ENCODE data around the gene MRPL44. TPM values are rescaled to one million over a fixed set of nuclear protein-coding genes. Genes with fewer than 3 reads are reported as not detected.

The MRPL44 gene
- polyA plus RNA-seq, 4 donors: 27.7 to 33.9 (median 29.9) TPM

DNA sequence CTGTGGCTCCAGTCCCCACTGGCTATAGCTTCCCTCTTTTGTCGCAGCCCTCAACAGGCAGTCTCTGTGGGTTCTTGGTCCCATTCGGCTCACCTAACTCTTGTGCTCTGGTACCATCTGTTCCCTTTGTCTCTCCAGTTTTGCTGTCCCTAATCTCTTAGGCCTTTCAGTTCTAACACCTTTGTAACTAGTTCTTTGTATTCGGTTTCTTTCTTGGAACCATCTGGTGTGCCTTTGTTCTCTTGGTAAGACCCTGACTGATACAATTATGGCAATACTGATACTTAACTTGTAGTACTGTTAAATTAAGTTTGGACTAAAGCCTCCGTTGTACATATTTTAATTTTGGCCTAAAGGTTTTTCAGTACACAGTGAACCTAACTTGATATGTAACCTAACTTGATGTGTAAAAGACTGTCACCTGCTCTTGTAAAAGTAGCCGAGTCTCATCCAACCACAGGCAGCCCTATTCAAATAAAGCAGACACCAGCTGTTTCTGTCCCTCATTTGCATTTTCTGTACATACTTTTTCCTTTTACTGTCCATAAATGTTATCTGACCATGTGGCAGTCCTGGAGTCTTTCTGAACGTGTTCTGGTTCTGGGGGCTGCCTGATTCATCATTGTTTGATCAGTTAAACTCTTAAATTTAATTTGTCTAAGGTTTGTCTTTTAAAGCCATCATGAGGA is 4.8 kb upstream of the MRPL44 start:
- Histone ChIP-seq H3K9me3 (ENCODE audit: control insufficient read depth in 2 of 2, insufficient read depth in 1 of 2, low read depth in 1 of 2, low read length in 1 of 2) (no peaks in the 10 kb centered on the region), H3K27me3 (ENCODE audit: control insufficient read depth in 3 of 3, insufficient read depth in 3 of 3, low read length in 3 of 3) (no peaks in the 10 kb centered on the region), H3K36me3 (ENCODE audit: control insufficient read depth in 3 of 3, insufficient read depth in 2 of 3, low read depth in 1 of 3, low read length in 3 of 3) (no peaks in the 10 kb centered on the region), H3K4me1 (ENCODE audit: control insufficient read depth in 3 of 3, insufficient read depth in 2 of 3, low read depth in 1 of 3, low read length in 2 of 3) (peaks cover 0 to 9% (median 4%) of the 10 kb centered on the region in 3 donors), H3K4me3 (ENCODE audit: low read depth in 1 of 3, low read length in 3 of 3) (no peak overlapping the region), H3K27ac (ENCODE audit: low read depth in 1 of 3, low read length in 2 of 3) (peak overlapping the region in 2 of 3 donors; percentile 15 to 63)
- FAIRE-seq (no peak), DNase-seq (no peak)
- 75 to 81% (median 79%) methylated on average over 6 of the region's 6 CpGs for WGBS, 3 donors

DNA sequence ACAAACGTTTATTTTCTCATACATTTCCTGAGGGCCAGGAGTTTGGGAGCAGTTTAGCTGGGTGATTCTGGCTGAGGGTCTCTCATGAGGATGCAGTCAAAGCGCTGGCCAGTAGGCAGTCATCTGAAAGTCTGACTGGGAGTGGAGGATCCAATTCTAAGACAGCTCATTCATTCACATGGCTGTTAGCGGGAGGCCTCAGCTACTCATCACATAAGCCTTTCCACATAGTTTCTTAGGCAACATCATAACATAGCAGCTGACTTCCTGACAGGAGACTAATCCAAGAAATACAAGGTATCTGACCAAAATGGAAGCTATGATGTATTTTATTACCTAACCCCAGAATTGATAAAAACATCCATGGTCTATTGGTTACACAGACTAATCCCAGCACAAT is 2.9 kb upstream of the MRPL44 start:
- Histone ChIP-seq H3K27ac (ENCODE audit: low read depth in 1 of 3, low read length in 2 of 3) (no peak overlapping the region), H3K36me3 (ENCODE audit: control insufficient read depth in 3 of 3, insufficient read depth in 2 of 3, low read depth in 1 of 3, low read length in 3 of 3) (no peaks in the 10 kb centered on the region), H3K9me3 (ENCODE audit: control insufficient read depth in 2 of 2, insufficient read depth in 1 of 2, low read depth in 1 of 2, low read length in 1 of 2) (no peaks in the 10 kb centered on the region), H3K27me3 (ENCODE audit: control insufficient read depth in 3 of 3, insufficient read depth in 3 of 3, low read length in 3 of 3) (no peaks in the 10 kb centered on the region), H3K4me1 (ENCODE audit: control insufficient read depth in 3 of 3, insufficient read depth in 2 of 3, low read depth in 1 of 3, low read length in 2 of 3) (peaks cover 0 to 9% (median 6%) of the 10 kb centered on the region in 3 donors), H3K4me3 (ENCODE audit: low read depth in 1 of 3, low read length in 3 of 3) (no peak overlapping the region)
- FAIRE-seq (no peak), DNase-seq (no peak)
- WGBS, 3 donors: 79 to 89% (median 80%) methylated on average over 3 of the region's 3 CpGs

DNA sequence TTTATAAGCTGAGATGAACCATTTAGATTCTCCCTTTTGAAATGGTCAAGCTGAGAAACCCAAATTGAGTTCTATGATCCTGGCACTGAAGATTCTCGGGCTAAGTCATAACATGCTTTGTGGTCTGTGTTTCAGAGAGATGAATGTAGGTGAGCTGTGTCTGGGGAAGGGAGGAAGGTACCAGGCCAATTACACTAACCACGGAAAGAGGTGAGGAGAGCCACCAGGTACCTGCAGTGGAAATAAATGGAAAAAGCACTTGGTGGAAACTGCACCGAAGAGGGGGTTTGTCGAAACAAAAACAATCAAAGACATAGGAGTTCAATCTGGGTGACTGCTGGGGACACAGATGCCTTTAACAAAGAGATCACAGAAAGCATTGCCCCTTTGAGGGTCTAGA is 963 bp upstream of the MRPL44 start:
- Histone ChIP-seq H3K4me1 (ENCODE audit: control insufficient read depth in 3 of 3, insufficient read depth in 2 of 3, low read depth in 1 of 3, low read length in 2 of 3) (peaks cover 0 to 12% (median 7%) of the 10 kb centered on the region in 3 donors), H3K27me3 (ENCODE audit: control insufficient read depth in 3 of 3, insufficient read depth in 3 of 3, low read length in 3 of 3) (no peaks in the 10 kb centered on the region), H3K27ac (ENCODE audit: low read depth in 1 of 3, low read length in 2 of 3) (peak overlapping the region in 1 of 3 donors; percentile 63), H3K36me3 (ENCODE audit: control insufficient read depth in 3 of 3, insufficient read depth in 2 of 3, low read depth in 1 of 3, low read length in 3 of 3) (peaks cover 0 to 6% (median 2%) of the 10 kb centered on the region in 3 donors), H3K4me3 (ENCODE audit: low read depth in 1 of 3, low read length in 3 of 3) (no peak overlapping the region), H3K9me3 (ENCODE audit: control insufficient read depth in 2 of 2, insufficient read depth in 1 of 2, low read depth in 1 of 2, low read length in 1 of 2) (no peaks in the 10 kb centered on the region)
- 81 to 90% (median 81%) methylated on average over 4 of the region's 4 CpGs for WGBS, 3 donors
- no peak for FAIRE-seq
- DNase-seq: no peak

DNA sequence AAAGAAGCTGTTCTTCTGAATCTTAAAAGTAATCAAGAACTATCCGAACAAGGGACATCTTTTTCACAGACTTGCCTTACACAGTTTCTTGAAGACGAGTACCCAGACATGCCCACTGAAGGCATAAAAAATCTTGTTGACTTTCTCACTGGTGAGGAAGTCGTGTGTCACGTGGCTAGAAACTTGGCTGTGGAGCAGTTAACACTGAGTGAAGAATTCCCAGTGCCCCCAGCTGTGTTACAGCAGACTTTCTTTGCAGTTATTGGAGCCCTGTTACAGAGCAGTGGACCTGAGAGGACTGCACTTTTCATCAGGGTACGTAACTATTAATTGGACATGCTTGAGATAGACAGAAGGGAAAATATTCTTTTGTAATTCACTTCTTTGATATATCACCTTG is 2.4 kb downstream of the MRPL44 start:
- Histone ChIP-seq H3K27me3 (ENCODE audit: control insufficient read depth in 3 of 3, insufficient read depth in 3 of 3, low read length in 3 of 3) (no peaks in the 10 kb centered on the region), H3K36me3 (ENCODE audit: control insufficient read depth in 3 of 3, insufficient read depth in 2 of 3, low read depth in 1 of 3, low read length in 3 of 3) (peaks cover 0 to 13% (median 8%) of the 10 kb centered on the region in 3 donors), H3K4me1 (ENCODE audit: control insufficient read depth in 3 of 3, insufficient read depth in 2 of 3, low read depth in 1 of 3, low read length in 2 of 3) (peaks cover 0 to 8% (median 8%) of the 10 kb centered on the region in 3 donors), H3K27ac (ENCODE audit: low read depth in 1 of 3, low read length in 2 of 3) (no peak overlapping the region), H3K4me3 (ENCODE audit: low read depth in 1 of 3, low read length in 3 of 3) (no peak overlapping the region), H3K9me3 (ENCODE audit: control insufficient read depth in 2 of 2, insufficient read depth in 1 of 2, low read depth in 1 of 2, low read length in 1 of 2) (no peaks in the 10 kb centered on the region)
- DNase-seq (no peak), FAIRE-seq (no peak)
- 41 to 57% (median 55%) methylated on average over 5 of the region's 5 CpGs for WGBS, 3 donors

DNA sequence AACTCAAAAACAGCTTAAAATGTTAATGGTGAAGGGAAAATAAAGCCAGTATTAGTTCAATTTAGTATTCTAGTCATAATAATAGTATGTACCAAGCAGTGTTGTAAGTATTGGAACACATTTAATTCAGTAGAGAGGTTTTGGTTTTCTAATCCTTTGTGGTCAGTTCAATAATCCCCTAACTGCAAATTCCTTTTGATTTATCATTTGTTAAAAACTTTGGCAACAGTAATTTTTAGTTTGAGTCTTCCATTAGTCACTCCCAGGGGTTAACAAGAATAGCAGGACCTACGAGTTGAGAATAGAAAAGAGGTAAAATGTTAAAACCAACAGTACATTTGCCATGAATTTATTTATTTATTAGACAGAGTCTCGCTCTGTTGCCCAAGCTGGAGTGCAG is 10.7 kb downstream of the MRPL44 start:
- no peak overlapping the region for H3K27ac ChIP-seq (ENCODE audit: low read depth in 1 of 3, low read length in 2 of 3)
- H3K27me3 ChIP-seq (ENCODE audit: control insufficient read depth in 3 of 3, insufficient read depth in 3 of 3, low read length in 3 of 3): no peaks in the 10 kb centered on the region
- H3K9me3 ChIP-seq (ENCODE audit: control insufficient read depth in 2 of 2, insufficient read depth in 1 of 2, low read depth in 1 of 2, low read length in 1 of 2): no peaks in the 10 kb centered on the region
- H3K4me1 ChIP-seq (ENCODE audit: control insufficient read depth in 3 of 3, insufficient read depth in 2 of 3, low read depth in 1 of 3, low read length in 2 of 3): no peaks in the 10 kb centered on the region
- H3K36me3 ChIP-seq (ENCODE audit: control insufficient read depth in 3 of 3, insufficient read depth in 2 of 3, low read depth in 1 of 3, low read length in 3 of 3): peaks cover 2 to 17% (median 4%) of the 10 kb centered on the region in 3 donors
- no peak for FAIRE-seq
- no peak overlapping the region for H3K4me3 ChIP-seq (ENCODE audit: low read depth in 1 of 3, low read length in 3 of 3)
- DNase-seq: no peak
- 76 to 85% (median 79%) methylated on average over 2 of the region's 2 CpGs for WGBS, 3 donors

DNA sequence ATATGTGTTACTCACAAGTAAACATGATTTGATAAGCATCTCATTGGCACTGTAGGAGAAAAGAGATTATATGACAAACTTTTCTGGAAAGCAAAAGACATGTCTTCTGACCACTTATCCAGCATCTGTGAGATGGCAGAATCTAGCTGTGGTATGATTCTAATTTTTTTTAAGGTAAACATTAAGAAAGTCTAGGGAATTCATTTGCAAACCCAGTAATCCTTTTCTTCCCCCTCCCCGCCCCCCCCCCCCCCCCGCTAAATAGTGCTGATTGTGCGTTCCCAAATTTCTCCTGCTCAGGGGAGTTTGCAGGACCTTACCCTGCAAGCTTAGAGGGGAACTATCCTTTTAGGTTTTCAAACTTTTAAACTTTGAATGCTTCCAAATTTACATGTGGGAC is 12.1 kb downstream of the MRPL44 start:
- H3K36me3 ChIP-seq (ENCODE audit: control insufficient read depth in 3 of 3, insufficient read depth in 2 of 3, low read depth in 1 of 3, low read length in 3 of 3): peaks cover 2 to 14% (median 3%) of the 10 kb centered on the region in 3 donors
- DNase-seq: no peak
- no peaks in the 10 kb centered on the region for H3K4me1 ChIP-seq (ENCODE audit: control insufficient read depth in 3 of 3, insufficient read depth in 2 of 3, low read depth in 1 of 3, low read length in 2 of 3)
- H3K4me3 ChIP-seq (ENCODE audit: low read depth in 1 of 3, low read length in 3 of 3): no peak overlapping the region
- no peaks in the 10 kb centered on the region for H3K9me3 ChIP-seq (ENCODE audit: control insufficient read depth in 2 of 2, insufficient read depth in 1 of 2, low read depth in 1 of 2, low read length in 1 of 2)
- H3K27ac ChIP-seq (ENCODE audit: low read depth in 1 of 3, low read length in 2 of 3): no peak overlapping the region
- no peak for FAIRE-seq
- no peaks in the 10 kb centered on the region for H3K27me3 ChIP-seq (ENCODE audit: control insufficient read depth in 3 of 3, insufficient read depth in 3 of 3, low read length in 3 of 3)
- 26 to 88% (median 55%) methylated on average over 1 to 2 of the region's 3 CpGs for WGBS, 3 donors

DNA sequence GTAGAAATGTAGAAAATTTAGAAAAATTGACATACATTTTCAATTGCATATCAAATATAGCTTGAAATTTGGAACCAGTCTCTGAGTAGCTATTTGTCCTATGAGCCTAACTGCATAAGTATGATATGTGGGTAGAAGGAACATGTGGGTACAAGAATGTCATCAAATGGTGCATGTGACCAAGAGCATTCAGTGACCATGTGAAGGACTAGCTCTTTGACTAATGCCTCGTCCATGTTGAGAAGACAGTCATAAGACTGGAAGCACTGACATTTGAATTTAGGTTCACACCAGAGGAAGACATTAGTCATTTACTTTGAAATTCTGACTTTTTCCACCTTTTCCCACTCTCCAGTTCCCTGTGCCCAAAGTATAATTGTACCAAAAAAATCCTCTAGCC is 12.6 kb downstream of the MRPL44 start:
- FAIRE-seq (no peak), DNase-seq (no peak)
- Histone ChIP-seq H3K9me3 (ENCODE audit: control insufficient read depth in 2 of 2, insufficient read depth in 1 of 2, low read depth in 1 of 2, low read length in 1 of 2) (no peaks in the 10 kb centered on the region), H3K36me3 (ENCODE audit: control insufficient read depth in 3 of 3, insufficient read depth in 2 of 3, low read depth in 1 of 3, low read length in 3 of 3) (peaks cover 2 to 14% (median 3%) of the 10 kb centered on the region in 3 donors), H3K27me3 (ENCODE audit: control insufficient read depth in 3 of 3, insufficient read depth in 3 of 3, low read length in 3 of 3) (no peaks in the 10 kb centered on the region), H3K27ac (ENCODE audit: low read depth in 1 of 3, low read length in 2 of 3) (no peak overlapping the region), H3K4me3 (ENCODE audit: low read depth in 1 of 3, low read length in 3 of 3) (no peak overlapping the region), H3K4me1 (ENCODE audit: control insufficient read depth in 3 of 3, insufficient read depth in 2 of 3, low read depth in 1 of 3, low read length in 2 of 3) (no peaks in the 10 kb centered on the region)
- 95 to 100% (median 96%) methylated on average over 1 of the region's 1 CpG for WGBS, 3 donors

DNA sequence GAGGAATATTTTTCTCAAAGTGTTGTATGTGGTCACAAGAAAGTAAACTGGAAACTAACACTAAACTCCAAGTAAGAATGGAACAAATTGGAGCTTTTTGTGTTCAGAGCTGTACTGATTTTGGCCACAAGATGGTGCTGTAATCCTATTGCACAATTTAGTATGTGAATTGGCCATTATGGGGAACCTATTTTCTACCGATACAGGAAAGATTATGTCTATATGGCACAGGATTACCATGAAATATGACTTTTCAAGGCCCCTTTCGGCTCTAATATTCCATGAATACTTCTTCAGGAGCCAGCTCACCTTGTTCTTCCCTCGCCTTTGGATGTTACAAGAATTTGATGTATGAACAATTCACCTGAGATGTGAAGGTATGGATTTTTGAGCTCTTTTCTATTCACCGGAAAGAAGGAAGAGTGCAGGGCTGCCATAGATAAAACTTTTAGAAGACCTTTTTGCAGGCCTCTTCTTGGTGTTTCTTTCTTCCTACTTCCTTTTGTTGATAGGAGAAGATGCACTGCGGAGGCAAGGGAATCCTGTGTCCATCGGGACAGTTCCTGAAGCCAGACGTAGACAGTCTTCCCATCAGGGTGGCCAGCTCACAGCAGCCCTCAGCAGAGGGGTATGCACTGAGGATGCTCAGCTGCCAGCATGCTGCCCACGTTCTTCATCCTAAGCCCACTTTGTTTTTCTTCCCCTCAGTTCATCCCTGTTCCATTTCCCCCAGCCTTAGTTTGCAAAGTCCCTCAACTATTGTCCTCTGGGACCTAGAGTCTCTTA is 13.3 kb downstream of the MRPL44 start:
- Histone ChIP-seq H3K4me1 (ENCODE audit: control insufficient read depth in 3 of 3, insufficient read depth in 2 of 3, low read depth in 1 of 3, low read length in 2 of 3) (no peaks in the 10 kb centered on the region), H3K9me3 (ENCODE audit: control insufficient read depth in 2 of 2, insufficient read depth in 1 of 2, low read depth in 1 of 2, low read length in 1 of 2) (no peaks in the 10 kb centered on the region), H3K36me3 (ENCODE audit: control insufficient read depth in 3 of 3, insufficient read depth in 2 of 3, low read depth in 1 of 3, low read length in 3 of 3) (peaks cover 2 to 14% (median 3%) of the 10 kb centered on the region in 3 donors), H3K27ac (ENCODE audit: low read depth in 1 of 3, low read length in 2 of 3) (no peak overlapping the region), H3K27me3 (ENCODE audit: control insufficient read depth in 3 of 3, insufficient read depth in 3 of 3, low read length in 3 of 3) (no peaks in the 10 kb centered on the region), H3K4me3 (ENCODE audit: low read depth in 1 of 3, low read length in 3 of 3) (no peak overlapping the region)
- peak; percentile 55 to 73 for DNase-seq
- WGBS, 3 donors: 66 to 69% (median 66%) methylated on average over 8 of the region's 8 CpGs
- FAIRE-seq: no peak

Measured in small intestine (tissue), 7 donors.